HT1080 (cell line): ENCODE measurements around the gene TMPO. TPM values are rescaled to one million over a fixed set of nuclear protein-coding genes. Genes with fewer than 3 reads are reported as not detected.
"Not testable (repeated sequence)": the region's sequence is repeated elsewhere in the genome, so short reads cannot be mapped to it uniquely, and the experiment has no call there.

Experiments used
- DNase-seq: peaks from one replicate; pipeline ENCODE4 v3.0.0-alpha.2; 2015; ENCODE audit warnings: low read depth
- polyA plus RNA-seq, 2 experiments: library from polyadenylated mRNA; depleted of rRNA; stranded (reverse); fragments of >200 nt; gene quantifications; 2 replicates each; pipeline ENCODE4 v1.2.3, GENCODE V29; 2015
- total RNA-seq: library from RNA; depleted of rRNA; stranded (reverse); fragments of >200 nt; shearing (Covaris generic); gene quantifications from 2 replicates; pipeline ENCODE4 v1.2.3, GENCODE V29; 2014; rRNA removed

Gene TMPO
- 169 and 184 TPM in 2 replicates for total RNA-seq
- polyA plus RNA-seq (2015; cell fraction: cytosol; rRNA removed), result 79.6 and 91.8 TPM in 2 replicates
- polyA plus RNA-seq (2015; cell fraction: nucleus; rRNA removed), result 147 and 158 TPM in 2 replicates

DNA sequence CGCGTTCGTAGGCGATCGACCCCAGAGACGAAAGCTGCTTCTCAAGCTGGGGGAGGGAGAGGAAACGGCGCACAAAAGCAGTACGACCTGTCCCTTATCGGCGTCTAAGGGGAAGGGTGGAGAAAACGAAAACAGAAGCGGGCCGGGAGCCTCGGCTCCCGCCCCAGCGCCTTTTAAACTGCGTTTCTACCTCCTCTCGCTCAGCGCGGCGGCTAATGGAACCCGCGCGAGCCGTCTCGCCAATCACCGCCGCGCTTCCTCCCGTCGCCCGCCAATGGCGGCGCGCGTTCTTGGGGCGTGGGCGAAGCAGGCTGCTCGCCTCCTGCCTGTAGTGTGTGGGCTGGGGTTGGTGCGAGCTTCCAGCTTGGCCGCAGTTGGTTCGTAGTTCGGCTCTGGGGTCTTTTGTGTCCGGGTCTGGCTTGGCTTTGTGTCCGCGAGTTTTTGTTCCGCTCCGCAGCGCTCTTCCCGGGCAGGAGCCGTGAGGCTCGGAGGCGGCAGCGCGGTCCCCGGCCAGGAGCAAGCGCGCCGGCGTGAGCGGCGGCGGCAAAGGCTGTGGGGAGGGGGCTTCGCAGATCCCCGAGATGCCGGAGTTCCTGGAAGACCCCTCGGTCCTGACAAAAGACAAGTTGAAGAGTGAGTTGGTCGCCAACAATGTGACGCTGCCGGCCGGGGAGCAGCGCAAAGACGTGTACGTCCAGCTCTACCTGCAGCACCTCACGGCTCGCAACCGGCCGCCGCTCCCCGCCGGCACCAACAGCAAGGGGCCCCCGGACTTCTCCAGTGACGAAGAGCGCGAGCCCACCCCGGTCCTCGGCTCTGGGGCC is at the start of gene TMPO:
Gene TMPO (plus strand): TSS at position 304 of the 824 bp plus-strand sequence. CDS start 278 bp downstream, at position 582.
- peak; percentile 95 for DNase-seq

- DNase-seq, result no peak
Observed at GRCh38 chr12:98465950-98466602, 49.3 kb upstream of the TMPO start.

GRCh38 chr12:98466640-98467400 is 48.6 kb upstream of the TMPO start:
- no peak for DNase-seq

GRCh38 chr12:98469109-98469508 is 46.3 kb upstream of the TMPO start:
- DNase-seq, result no peak

DNA sequence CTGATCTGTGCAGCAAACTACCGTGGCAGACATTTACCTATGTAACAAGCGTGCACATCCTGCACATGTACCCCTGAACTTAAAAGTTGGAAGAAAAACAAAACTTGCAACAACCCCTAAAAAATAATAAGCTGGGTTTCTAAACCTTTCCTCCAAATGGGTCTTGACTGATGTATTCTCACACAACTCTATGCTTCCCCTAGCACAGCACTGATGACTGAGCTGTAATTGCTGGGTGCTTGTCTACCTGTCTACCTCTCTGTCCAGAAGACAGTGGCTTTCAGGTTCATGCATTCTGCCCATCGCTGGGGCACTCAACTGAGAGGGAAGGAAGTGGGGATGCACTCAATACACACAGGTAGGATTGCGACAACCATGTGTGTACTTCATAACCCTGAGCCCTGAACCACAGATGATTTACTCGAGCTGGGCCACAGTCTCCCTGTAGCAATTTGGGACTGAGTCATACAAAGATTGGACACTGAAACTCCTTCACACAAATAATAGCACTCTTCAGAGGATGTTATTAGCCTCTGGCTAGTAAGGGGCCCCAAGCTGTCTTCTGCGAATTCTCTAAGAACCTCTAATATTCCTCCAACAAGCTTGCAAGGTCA is 44.8 kb upstream of the TMPO start:
- no peak for DNase-seq

- DNase-seq, result no peak
Observed at GRCh38 chr12:98471085-98471484, 44.3 kb upstream of the TMPO start.

DNA sequence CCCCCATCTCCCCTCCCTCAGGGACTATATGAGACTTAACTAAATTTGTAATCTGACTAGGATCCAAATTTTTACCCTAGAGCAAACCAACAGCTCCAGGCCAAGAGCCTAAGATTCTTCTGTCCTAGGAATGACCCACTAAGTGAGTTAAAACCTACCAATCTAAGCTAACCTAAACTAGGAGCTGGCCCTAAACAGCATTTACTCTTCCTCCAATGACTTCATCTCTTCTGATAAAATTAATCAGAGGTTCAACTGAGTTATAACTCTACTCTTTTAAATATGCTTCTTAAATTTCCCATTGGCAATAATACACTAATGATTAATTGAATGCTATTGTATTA is 39.9 kb upstream of the TMPO start:
- no peak for DNase-seq

DNA sequence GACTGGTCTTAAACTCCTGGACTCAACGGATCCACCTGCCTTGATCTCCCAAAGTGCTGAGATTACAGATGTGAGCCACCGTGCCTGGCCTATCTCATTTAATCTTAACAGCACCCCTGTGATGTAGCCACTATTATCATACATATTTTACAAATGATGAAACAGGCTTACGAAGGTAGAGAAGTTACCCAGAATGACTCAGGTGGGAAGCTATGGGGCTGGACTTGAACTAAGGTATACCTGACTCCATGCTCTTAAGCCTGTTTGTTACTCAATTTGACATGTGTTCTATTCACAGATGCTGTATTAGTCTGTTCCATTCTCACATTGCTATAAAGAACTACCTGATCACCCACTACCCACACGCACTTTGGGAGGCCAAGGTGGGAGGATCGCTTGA is 36.8 kb upstream of the TMPO start:
- DNase-seq, result no peak

DNA sequence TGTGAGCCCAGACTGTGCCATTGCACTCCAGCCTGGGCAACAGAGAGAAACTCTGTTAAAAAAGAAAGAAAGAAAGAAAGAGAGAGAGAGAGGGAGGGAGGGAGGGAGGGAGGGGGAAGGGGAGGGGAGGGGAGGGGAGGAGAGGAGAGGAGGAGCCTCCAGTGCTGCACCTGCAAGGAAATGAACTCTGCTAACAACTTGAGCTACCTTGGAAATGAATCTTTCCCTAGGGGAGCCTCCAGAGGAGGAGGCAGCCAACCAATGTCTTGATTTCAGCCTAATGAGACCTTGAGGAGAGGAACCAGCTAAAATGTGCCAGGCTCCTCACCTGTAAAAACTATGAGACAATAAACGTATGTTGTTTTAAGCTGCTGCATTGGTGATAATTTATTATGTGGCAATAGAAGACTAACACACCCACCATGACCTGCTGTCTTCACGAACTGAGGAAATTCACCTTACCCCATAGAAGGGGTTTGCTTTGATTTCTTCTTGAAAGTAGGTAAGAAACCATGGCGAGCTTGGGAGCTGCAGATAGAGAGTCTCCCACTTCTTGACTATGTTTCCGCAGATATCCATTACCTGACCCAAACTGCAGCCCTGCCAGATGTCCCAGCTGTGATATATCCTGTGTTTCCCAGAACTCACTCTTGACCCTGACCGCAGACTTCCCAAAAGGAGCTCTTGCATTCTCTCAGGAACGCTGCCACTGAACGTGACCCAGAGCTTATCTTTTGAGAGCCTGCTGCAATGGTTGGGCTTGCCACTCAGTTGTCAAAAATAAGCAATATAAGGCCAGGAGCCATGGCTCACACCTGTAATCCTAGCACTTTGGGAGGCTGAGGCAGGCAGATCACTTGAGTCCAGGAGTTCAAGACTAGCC is 31.5 kb upstream of the TMPO start:
- no peak for DNase-seq

GRCh38 chr12:98485792-98486340 is 29.5 kb upstream of the TMPO start:
- no peak for DNase-seq

GRCh38 chr12:98488416-98488815 is 27.0 kb upstream of the TMPO start:
- DNase-seq, result not testable (repeated sequence)

DNA sequence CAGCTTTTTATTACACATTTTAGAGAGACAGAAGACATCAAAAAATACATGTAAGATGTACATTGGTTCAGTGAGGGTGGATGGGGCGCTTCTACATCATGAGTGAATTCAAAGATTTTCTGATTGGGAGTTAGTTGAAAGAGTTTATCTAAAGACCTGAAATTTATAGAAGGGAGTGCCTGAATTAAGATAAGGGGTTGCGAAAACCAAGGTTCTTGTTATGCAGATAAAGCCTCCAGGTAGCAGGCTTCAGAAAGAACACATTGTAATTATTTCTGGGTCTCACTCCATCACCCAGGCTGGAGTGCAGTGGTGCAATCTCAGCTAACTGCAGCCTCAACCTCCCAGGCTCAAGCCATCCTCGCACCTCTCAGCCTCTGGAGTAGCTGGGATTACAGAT is 26.2 kb upstream of the TMPO start:
- no peak for DNase-seq

- peak; percentile 90 for DNase-seq
Observed at GRCh38 chr12:98490501-98491453, 24.6 kb upstream of the TMPO start.

- no peak for DNase-seq
Observed at GRCh38 chr12:98492580-98493140, 22.7 kb upstream of the TMPO start.

DNA sequence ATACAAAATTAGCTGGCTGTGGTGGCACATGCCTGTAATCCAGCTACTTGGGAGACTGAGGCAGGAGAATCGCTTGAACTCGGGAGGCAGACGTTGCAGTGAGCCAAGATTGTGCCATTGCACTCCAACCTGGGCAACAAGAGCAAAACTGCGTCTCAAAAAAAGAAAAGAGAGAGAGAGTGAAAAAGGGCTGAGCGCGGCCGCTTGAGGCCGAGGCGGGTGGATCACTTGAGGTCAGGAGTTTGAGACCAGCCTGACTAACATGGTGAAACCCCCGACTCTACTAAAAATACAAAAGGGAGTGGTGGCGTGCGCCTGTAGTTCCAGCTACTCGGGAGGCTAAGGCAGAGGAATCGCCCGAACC is 14.1 kb upstream of the TMPO start:
- not testable (repeated sequence) for DNase-seq

DNA sequence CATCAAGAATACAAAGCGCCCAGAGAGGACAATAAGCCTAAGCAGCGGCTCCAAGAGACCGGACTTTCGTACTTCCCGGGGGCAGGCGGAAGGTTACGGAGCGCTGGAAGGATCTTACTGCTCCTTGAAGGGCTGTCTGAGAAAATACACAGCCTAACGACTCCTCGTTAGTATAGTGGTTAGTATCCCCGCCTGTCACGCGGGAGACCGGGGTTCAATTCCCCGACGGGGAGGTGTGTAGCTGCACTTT is 12.1 kb upstream of the TMPO start:
- DNase-seq, result peak; percentile 91

DNA sequence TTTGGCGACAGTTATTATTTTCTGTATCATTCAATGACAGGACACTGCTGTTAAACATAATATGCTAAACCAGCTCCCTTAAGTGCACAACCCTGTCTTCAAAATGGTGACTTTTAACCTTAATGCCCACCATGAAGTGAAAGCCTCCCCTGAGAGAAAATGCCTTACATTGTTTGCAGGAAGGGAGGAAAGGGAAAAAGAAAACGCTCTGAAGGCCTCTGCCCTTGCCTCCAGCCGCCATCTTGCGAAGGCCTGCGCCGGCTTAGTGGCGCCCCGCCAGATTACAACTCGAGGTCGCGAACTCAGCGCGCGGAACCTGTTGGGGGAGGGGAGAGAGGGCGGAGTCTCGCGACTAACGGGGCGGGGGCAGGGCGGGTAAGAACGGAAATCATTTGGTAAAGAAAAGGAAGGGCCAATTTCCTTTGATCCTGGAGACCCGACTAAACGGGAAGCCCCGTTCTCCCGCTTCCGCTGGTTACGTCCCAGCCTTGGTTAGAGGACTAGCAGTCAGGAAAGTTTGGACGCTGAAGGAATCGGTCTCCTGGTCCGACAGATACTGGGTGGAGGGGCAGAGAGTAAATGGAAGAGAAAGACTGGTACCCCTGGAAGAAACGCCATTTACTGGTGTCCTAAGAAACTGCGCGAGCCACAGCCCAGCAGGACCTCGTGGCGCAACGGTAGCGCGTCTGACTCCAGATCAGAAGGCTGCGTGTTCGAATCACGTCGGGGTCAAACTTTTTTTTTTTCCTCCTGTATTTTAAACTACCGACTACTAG is 11.6 kb upstream of the TMPO start:
- DNase-seq, result peak; percentile 86

- no peak for DNase-seq
Observed at GRCh38 chr12:98504368-98504617, 11.1 kb upstream of the TMPO start.

DNA sequence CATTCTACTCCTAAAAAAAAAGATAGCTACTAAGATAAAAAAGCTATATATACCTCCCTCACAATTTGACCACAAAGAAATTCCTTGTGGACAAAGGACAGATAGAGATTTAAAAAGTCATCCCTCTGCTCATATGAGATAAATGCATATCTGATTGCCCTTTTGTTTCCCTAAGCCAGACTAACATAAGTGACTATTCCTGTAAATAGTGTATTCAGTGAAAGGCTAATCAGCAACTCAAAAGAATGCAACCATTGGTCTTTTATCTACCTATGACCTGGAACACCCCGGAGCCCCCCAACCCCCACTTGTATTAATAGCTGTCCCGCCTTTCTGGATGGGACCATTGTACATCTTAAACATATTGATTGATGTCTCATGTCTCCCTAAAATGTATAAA is 6.3 kb upstream of the TMPO start:
- no peak for DNase-seq
